HepG2 (cell line): ENCODE measurements around the gene CMAS. TPM values are rescaled to one million over a fixed set of nuclear protein-coding genes. Genes with fewer than 3 reads are reported as not detected.

Source experiments
- ATAC-seq: fragments of 200-7000 bp; cut with Tn5 transposase; 3 replicates; pipeline ENCODE4 v1.9.1; 2020; ENCODE audit warnings: mild to moderate bottlenecking, moderate library complexity
- BruUV-seq: library from RNA; stranded (reverse); fragments of 400-500 nt; replicated peaks from 2 replicates; lab custom pipeline; 2021; lab: Mats Ljungman, UMichigan
- CTCF ChIA-PET: fragments of 300-600 bp; formaldehyde crosslinking; extraction: SDS; loops from one replicate; lab custom pipeline; 2021; ENCODE audit warnings: low total read pairs, inconsistent platforms, low intra/inter-chr PET ratio; lab: Yijun Ruan, JAX
- POLR2A ChIA-PET: fragments of 350-600 bp; sonication (Branson Sonifier 250); formaldehyde crosslinking; loops from one replicate; lab custom pipeline; 2020; ENCODE audit warnings: antibody characterized with exemption, inconsistent platforms; lab: Yijun Ruan, JAX
- DNase-seq: peaks from one replicate; pipeline ENCODE4 v3.0.0-alpha.2; 2015; ENCODE audit warnings: low spot score
- FAIRE-seq: peaks from 3 replicates; lab custom pipeline; 2011; peaks lifted over from hg19 to GRCh38; lab: Jason Lieb, UNC
- H2AFZ ChIP-seq: one replicate; pipeline ENCODE4 v1.6.1; 2011; ENCODE audit warnings: low read length, inconsistent platforms
- H3K27ac ChIP-seq: fragments of 300-600 bp; 3 replicates; pipeline ENCODE4 v1.8.0; 2011; ENCODE audit warnings: mixed run types, mild to moderate bottlenecking, mixed read lengths, low read length, inconsistent platforms; ENCODE audit not compliant: insufficient read depth; ENCODE audit errors: extremely low read length
- H3K27me3 ChIP-seq, 2 experiments: fragments of 200-600 bp in 1 of 2; 2 replicates in 1 of 2; 3 replicates in 1 of 2; pipeline versions ENCODE4 v1.6.0 to v1.8.0; 2011; ENCODE audit warnings: low read length in 2 of 2, mild to moderate bottlenecking in 2 of 2, moderate library complexity in 2 of 2, inconsistent platforms in 1 of 2; ENCODE audit not compliant: insufficient read depth in 2 of 2, control insufficient read depth in 1 of 2
- H3K36me3 ChIP-seq, 2 experiments: fragments of 200-600 bp in 1 of 2; replicated peaks in 1 of 2; 2 replicates in 1 of 2; 3 replicates in 1 of 2; pipeline versions ENCODE4 v1.5.1 to v1.8.0; 2011; ENCODE audit warnings: low read length in 2 of 2, inconsistent platforms in 1 of 2; ENCODE audit not compliant: insufficient read depth in 2 of 2, control insufficient read depth in 1 of 2
- H3K4me1 ChIP-seq: 2 replicates; pipeline ENCODE4 v1.5.1; 2012; ENCODE audit warnings: low read length, inconsistent platforms; ENCODE audit not compliant: insufficient read depth
- H3K4me2 ChIP-seq: 2 replicates; pipeline ENCODE4 v1.6.0; 2011; ENCODE audit warnings: low read depth, low read length, inconsistent platforms
- H3K4me3 ChIP-seq, 3 experiments: fragments of 200-600 bp in 1 of 3; sonication (generic), shearing (Covaris generic) in 1 of 3; replicated peaks in 1 of 3; 2 replicates each; pipeline ENCODE4 v1.5.1; 2011 to 2016; ENCODE audit warnings: low read length in 3 of 3, inconsistent platforms in 2 of 3, low read depth in 2 of 3, mild to moderate bottlenecking in 2 of 3, control low read depth in 1 of 3, mixed read lengths in 1 of 3; ENCODE audit not compliant: insufficient read depth in 1 of 3
- H3K79me2 ChIP-seq: one replicate; pipeline ENCODE4 v1.6.1; 2011; ENCODE audit warnings: low read length, inconsistent platforms; ENCODE audit not compliant: insufficient read depth
- H3K9ac ChIP-seq: 2 replicates; pipeline ENCODE4 v1.6.0; 2011; ENCODE audit warnings: mild to moderate bottlenecking, low read depth, low read length, inconsistent platforms; ENCODE audit not compliant: insufficient read depth
- H3K9me3 ChIP-seq: 2 replicates; pipeline ENCODE4 v1.5.1; 2012; ENCODE audit warnings: mild to moderate bottlenecking, low read length
- H4K20me1 ChIP-seq: 2 replicates; pipeline ENCODE4 v1.6.0; 2011; ENCODE audit warnings: inconsistent platforms, mild to moderate bottlenecking, low read length, moderate library complexity; ENCODE audit not compliant: insufficient read depth
- CREM ChIP-seq, 2 experiments: sonication (generic) in 1 of 2; formaldehyde crosslinking in 1 of 2; IDR thresholded peaks; 2 replicates each; pipeline versions ENCODE4 v1.4.0 to v1.6.1; 2016 to 2020; ENCODE audit warnings: antibody characterized with exemption in 1 of 2, mild to moderate bottlenecking in 1 of 2, missing genetic modification reagents in 1 of 2
- KDM5B ChIP-seq: sonication (generic); formaldehyde crosslinking; IDR thresholded peaks from 2 replicates; pipeline ENCODE4 v1.4.0; 2020; ENCODE audit warnings: missing genetic modification reagents, mild to moderate bottlenecking, borderline replicate concordance
- MIER2 ChIP-seq: IDR thresholded peaks from 2 replicates; pipeline ENCODE4 v1.6.1; 2016; ENCODE audit warnings: missing biosample characterization, missing genetic modification reagents
- PAWR ChIP-seq: sonication (generic); formaldehyde crosslinking; IDR thresholded peaks from 2 replicates; pipeline ENCODE4 v1.4.0; 2020; ENCODE audit warnings: missing genetic modification reagents, mild to moderate bottlenecking, borderline replicate concordance
- TBX3 ChIP-seq: fragments of 450-650 bp; IDR thresholded peaks from 2 replicates; pipeline ENCODE4 v1.6.1; 2017; ENCODE audit warnings: antibody characterized with exemption, mild to moderate bottlenecking, inconsistent platforms, borderline replicate concordance
- TEAD3 ChIP-seq: optimal IDR thresholded peaks from 2 replicates; pipeline ENCODE3; 2016; ENCODE audit warnings: borderline replicate concordance
- TOPORS ChIP-seq: sonication (generic); formaldehyde crosslinking; IDR thresholded peaks from 2 replicates; pipeline ENCODE4 v1.8.0; 2023; ENCODE audit warnings: mild to moderate bottlenecking, missing genetic modification reagents
- ZNF512B ChIP-seq: sonication (generic); formaldehyde crosslinking; IDR thresholded peaks from 2 replicates; pipeline ENCODE4 v1.5.1; 2020; ENCODE audit warnings: missing genetic modification reagents, mild to moderate bottlenecking, borderline replicate concordance
- ZNF564 ChIP-seq: sonication (generic); formaldehyde crosslinking; IDR thresholded peaks from 2 replicates; pipeline ENCODE4 v1.8.1; 2023; ENCODE audit warnings: mild to moderate bottlenecking, missing genetic modification reagents
- ZNF567 ChIP-seq: sonication (generic); formaldehyde crosslinking; IDR thresholded peaks from 2 replicates; pipeline ENCODE4 v1.8.1; 2023; ENCODE audit warnings: mild to moderate bottlenecking, missing genetic modification reagents, borderline replicate concordance
- ZNF850 ChIP-seq: sonication (generic); formaldehyde crosslinking; conservative IDR thresholded peaks from 2 replicates; pipeline ENCODE4 v1.9.0; 2021; ENCODE audit warnings: mild to moderate bottlenecking, missing genetic modification reagents
- ZNF878 ChIP-seq: sonication (generic); formaldehyde crosslinking; IDR thresholded peaks from 2 replicates; pipeline ENCODE4 v1.8.1; 2023; ENCODE audit warnings: mild to moderate bottlenecking, missing genetic modification reagents, moderate library complexity
- WGBS: methylation state at CpG from one replicate; pipeline ENCODE4 v1.1.6; 2017; ENCODE audit warnings: low lambda C conversion rate; 5-methylcytosine and 5-hydroxymethylcytosine counted together
- in situ Hi-C: cut with HindIII; loops from 2 replicates; pipeline ENCODE4 v1.10.0; 2017; ENCODE audit warnings: low pct_unique_long_range_greater_than_20kb; ENCODE audit not compliant: extremely low pct_ligation_motif_present
- intact Hi-C: fragments of 100-400 bp; cut with micrococcal nuclease; formaldehyde crosslinking; loops from one replicate; pipeline ENCODE4 v1.10.0; 2022; ENCODE audit not compliant: unreplicated experiment
- polyA plus RNA-seq, 8 experiments: library from polyadenylated mRNA; depleted of rRNA in 3 of 8; stranded (reverse) in 7 of 8; unstranded in 1 of 8; fragments of >200 nt; fragmentation: Illumina TruSeq in 4 of 8; extraction: Trizol in 4 of 8; gene quantifications; 2 replicates each; pipeline versions ENCODE4 v1.2.1 to v1.2.3, GENCODE V29; 2011 to 2016; ENCODE audit warnings: low read depth in 4 of 8, missing spikeins in 1 of 8, mixed read lengths in 1 of 8; ENCODE audit not compliant: insufficient read depth in 1 of 8
- total RNA-seq, 5 experiments: library from RNA; depleted of rRNA; stranded (reverse); fragments of >200 nt; fragmentation: Illumina TruSeq; extraction: Trizol; gene quantifications; 2 replicates each; pipeline ENCODE4 v1.2.3, GENCODE V29; 2016; ENCODE audit warnings: low read depth in 1 of 5
- TF ChIP-seq, protein P1 (sequence below): sonication (generic); formaldehyde crosslinking; IDR thresholded peaks from 2 replicates; pipeline ENCODE4 v1.8.1; 2023; ENCODE audit warnings: mild to moderate bottlenecking, missing genetic modification reagents

The CMAS gene
- total and polyA plus RNA-seq, 2 of the 13 experiments (the other 11 are each of a cell fraction or from before 2014, with no cell fraction given): 14.0 to 21.3 TPM

- POLR2A ChIA-PET: no interaction called here
- intact Hi-C loops: loop anchor here (1.0 kb wide), 2 partner anchors 234 to 342 kb away; no protein-coding TSS in a partner anchor
These were observed 55.8 kb downstream of the CMAS start for GRCh38 chr12:22101749-22102243.

More at GRCh38 chr12:22101749-22102243, 55.8 kb downstream of the CMAS start:
- H3K9ac ChIP-seq: no peak overlapping the region
- no TSS peak for BruUV-seq
- no peaks in the 10 kb centered on the region for H3K36me3 ChIP-seq
- DNase-seq (no peak), ATAC-seq (peak; percentile 38), FAIRE-seq (no peak)
- CTCF ChIA-PET: interaction anchor here (1.4 to 1.5 kb wide), 2 partner anchors 234 to 341 kb away, joined by 5 to 15 read pairs; no protein-coding TSS in a partner anchor
- H3K9me3 ChIP-seq: no peaks in the 10 kb centered on the region
- H3K4me3 ChIP-seq: no peak overlapping the region
- no CpG with 5 or more reads among the region's 5 CpGs for WGBS
- TF ChIP-seq ZNF564 (CRISPR knock-in tag) (no peak), TOPORS (no peak), KDM5B (CRISPR knock-in tag) (no peak), MIER2 (no peak), ZNF512B (no peak), ZNF567 (CRISPR knock-in tag) (no peak), CREM (IDR thresholded peaks at IDR 0.05) (no peak), CREM (CRISPR knock-in tag; IDR thresholded peaks at IDR 0.05) (no peak), TBX3 (no peak), PAWR (CRISPR knock-in tag) (no peak), ZNF850 (no peak), TEAD3 (CRISPR knock-in tag) (no peak), ZNF878 (CRISPR knock-in tag) (no peak)
- TF ChIP-seq, protein P1, sequence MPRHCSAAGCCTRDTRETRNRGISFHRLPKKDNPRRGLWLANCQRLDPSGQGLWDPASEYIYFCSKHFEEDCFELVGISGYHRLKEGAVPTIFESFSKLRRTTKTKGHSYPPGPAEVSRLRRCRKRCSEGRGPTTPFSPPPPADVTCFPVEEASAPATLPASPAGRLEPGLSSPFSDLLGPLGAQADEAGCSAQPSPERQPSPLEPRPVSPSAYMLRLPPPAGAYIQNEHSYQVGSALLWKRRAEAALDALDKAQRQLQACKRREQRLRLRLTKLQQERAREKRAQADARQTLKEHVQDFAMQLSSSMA: no peak
- no peaks in the 10 kb centered on the region for H4K20me1 ChIP-seq
- H3K4me2 ChIP-seq: peak overlapping the region; percentile 0; the same call in 1 of the 2 replicates
- in situ Hi-C loops: loop anchor here (5.0 kb wide), 1 partner anchor 236 kb away; no protein-coding TSS in a partner anchor
- H3K79me2 ChIP-seq: no peaks in the 10 kb centered on the region
- H3K4me1 ChIP-seq: no peaks in the 10 kb centered on the region
- no peak overlapping the region for H2AFZ ChIP-seq
- H3K27ac ChIP-seq: no peak overlapping the region
- H3K27me3 ChIP-seq: no peaks in the 10 kb centered on the region
